Stimulated activated CD4-positive, alpha-beta T cell treated with anti-CD3 and anti-CD28 coated beads, Interleukin-2, amount 100 ng/mL, for 48 hours (primary cell): ENCODE results near the gene SCAMP2.
"Not testable (repeated sequence)": the region's sequence is repeated elsewhere in the genome, so short reads cannot be mapped to it uniquely, and the experiment has no call there.

ENCODE experiments used
- DNase-seq, 2 donors: peaks; one replicate each; pipeline ENCODE4 v3.0.0-alpha.2; 2020

Gene SCAMP2

GRCh38 chr15:74873036-74873755 is at the start of gene SCAMP2:
Gene SCAMP2, minus strand, starts transcription at chr15:74873365. Its CDS starts 110 bp downstream, at chr15:74873255.
- DNase-seq, result peak; percentile 81 to 84

GRCh38 chr15:74920456-74920855 is 47.3 kb upstream of the SCAMP2 start:
- no peak for DNase-seq

GRCh38 chr15:74917676-74918075 is 44.5 kb upstream of the SCAMP2 start:
- DNase-seq, result no peak

GRCh38 chr15:74913799-74914198 is 40.6 kb upstream of the SCAMP2 start:
- not testable (repeated sequence) for DNase-seq

GRCh38 chr15:74913041-74913440 is 39.9 kb upstream of the SCAMP2 start:
- no peak for DNase-seq

GRCh38 chr15:74908635-74909034 is 35.5 kb upstream of the SCAMP2 start:
- no peak for DNase-seq

- no peak for DNase-seq
These were observed 34.2 kb upstream of the SCAMP2 start for GRCh38 chr15:74907163-74907870.

- peak; percentile 72 to 74 for DNase-seq
These were observed 33.4 kb upstream of the SCAMP2 start, which contains the start of gene FAM219B for GRCh38 chr15:74906450-74907162. Gene FAM219B, minus strand, starts transcription at chr15:74906851. Its CDS starts 51 bp downstream, at chr15:74906800.

GRCh38 chr15:74906067-74906449 is 32.9 kb upstream of the SCAMP2 start:
- DNase-seq, result peak in 1 of 2 donors; percentile 29

GRCh38 chr15:74904190-74904805 is 31.1 kb upstream of the SCAMP2 start:
- no peak for DNase-seq

GRCh38 chr15:74903676-74904075 is 30.5 kb upstream of the SCAMP2 start:
- no peak for DNase-seq

- no peak for DNase-seq
These were observed 29.3 kb upstream of the SCAMP2 start for GRCh38 chr15:74902295-74903075.

GRCh38 chr15:74901612-74902063 is 28.5 kb upstream of the SCAMP2 start:
- DNase-seq, result peak; percentile 56

- no peak for DNase-seq
These were observed 24.1 kb upstream of the SCAMP2 start for GRCh38 chr15:74897300-74897701.

- DNase-seq, result no peak
These were observed 23.2 kb upstream of the SCAMP2 start for GRCh38 chr15:74896316-74896715.

- DNase-seq, result no peak
These were observed 22.7 kb upstream of the SCAMP2 start for GRCh38 chr15:74895830-74896229.

GRCh38 chr15:74894383-74894782 is 21.2 kb upstream of the SCAMP2 start:
- DNase-seq, result not testable (repeated sequence)

GRCh38 chr15:74893627-74894026 is 20.5 kb upstream of the SCAMP2 start:
- no peak for DNase-seq

GRCh38 chr15:74892931-74893330 is 19.8 kb upstream of the SCAMP2 start:
- no peak for DNase-seq

GRCh38 chr15:74892313-74892712 is 19.1 kb upstream of the SCAMP2 start:
- no peak for DNase-seq

GRCh38 chr15:74891469-74891868 is 18.3 kb upstream of the SCAMP2 start:
- no peak for DNase-seq

- DNase-seq, result no peak
These were observed 17.4 kb upstream of the SCAMP2 start for GRCh38 chr15:74890665-74890960.
